HG03469 (cell line): ENCODE measurements around the gene PSME3IP1.
"Not testable (repeated sequence)": the region's sequence is repeated elsewhere in the genome, so short reads cannot be mapped to it uniquely, and the experiment has no call there.

ENCODE experiments used
- ATAC-seq: cut with Tn5 transposase; IDR thresholded peaks from one replicate; pipeline ENCODE4 v1.9.1; 2021; ENCODE audit warnings: mild to moderate bottlenecking, moderate library complexity, moderate number of reproducible peaks; ENCODE audit not compliant: unreplicated experiment

PSME3IP1 gene, protein sequence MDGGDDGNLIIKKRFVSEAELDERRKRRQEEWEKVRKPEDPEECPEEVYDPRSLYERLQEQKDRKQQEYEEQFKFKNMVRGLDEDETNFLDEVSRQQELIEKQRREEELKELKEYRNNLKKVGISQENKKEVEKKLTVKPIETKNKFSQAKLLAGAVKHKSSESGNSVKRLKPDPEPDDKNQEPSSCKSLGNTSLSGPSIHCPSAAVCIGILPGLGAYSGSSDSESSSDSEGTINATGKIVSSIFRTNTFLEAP

DNA sequence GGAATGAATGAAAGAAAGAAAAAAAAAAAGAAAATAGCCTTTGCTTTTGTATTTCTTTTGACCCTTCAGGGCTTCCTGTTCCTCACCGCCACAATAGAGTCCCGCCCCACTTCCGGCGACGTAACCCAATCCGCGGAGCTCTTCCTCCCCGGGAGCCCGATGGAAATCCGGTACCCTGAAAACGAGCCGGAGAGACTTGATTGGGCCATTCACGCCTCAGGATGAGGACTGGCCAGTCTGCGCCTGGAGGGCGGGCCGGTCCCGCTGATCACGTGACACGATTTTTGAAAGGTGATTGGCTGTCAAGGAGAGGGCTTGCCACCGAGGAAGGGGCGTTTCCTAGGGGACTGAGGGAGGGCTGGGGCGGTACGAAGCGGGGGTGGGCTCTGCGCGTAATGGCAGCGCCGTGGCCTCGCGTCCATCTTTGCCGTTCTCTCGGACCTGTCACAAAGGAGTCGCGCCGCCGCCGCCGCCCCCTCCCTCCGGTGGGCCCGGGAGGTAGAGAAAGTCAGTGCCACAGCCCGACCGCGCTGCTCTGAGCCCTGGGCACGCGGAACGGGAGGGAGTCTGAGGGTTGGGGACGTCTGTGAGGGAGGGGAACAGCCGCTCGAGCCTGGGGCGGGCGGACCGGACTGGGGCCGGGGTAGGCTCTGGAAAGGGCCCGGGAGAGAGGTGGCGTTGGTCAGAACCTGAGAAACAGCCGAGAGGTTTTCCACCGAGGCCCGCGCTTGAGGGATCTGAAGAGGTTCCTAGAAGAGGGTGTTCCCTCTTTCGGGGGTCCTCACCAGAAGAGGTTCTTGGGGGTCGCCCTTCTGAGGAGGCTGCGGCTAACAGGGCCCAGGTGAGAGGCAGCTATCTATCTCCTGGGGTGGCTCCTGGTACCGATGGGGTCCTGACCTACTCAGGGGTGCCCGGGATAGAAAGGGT lies at the start of gene PSME3IP1, which contains the start of gene RSPRY1:
Gene PSME3IP1, minus strand, starts transcription at position 95 of the 927 bp plus-strand sequence. CDS start 12,185 bp downstream, outside the sequence.
Gene RSPRY1, plus strand, starts transcription at position 385 of the 927 bp plus-strand sequence. CDS start 18,330 bp downstream, outside the sequence.
- ATAC-seq = peak; percentile 71

DNA sequence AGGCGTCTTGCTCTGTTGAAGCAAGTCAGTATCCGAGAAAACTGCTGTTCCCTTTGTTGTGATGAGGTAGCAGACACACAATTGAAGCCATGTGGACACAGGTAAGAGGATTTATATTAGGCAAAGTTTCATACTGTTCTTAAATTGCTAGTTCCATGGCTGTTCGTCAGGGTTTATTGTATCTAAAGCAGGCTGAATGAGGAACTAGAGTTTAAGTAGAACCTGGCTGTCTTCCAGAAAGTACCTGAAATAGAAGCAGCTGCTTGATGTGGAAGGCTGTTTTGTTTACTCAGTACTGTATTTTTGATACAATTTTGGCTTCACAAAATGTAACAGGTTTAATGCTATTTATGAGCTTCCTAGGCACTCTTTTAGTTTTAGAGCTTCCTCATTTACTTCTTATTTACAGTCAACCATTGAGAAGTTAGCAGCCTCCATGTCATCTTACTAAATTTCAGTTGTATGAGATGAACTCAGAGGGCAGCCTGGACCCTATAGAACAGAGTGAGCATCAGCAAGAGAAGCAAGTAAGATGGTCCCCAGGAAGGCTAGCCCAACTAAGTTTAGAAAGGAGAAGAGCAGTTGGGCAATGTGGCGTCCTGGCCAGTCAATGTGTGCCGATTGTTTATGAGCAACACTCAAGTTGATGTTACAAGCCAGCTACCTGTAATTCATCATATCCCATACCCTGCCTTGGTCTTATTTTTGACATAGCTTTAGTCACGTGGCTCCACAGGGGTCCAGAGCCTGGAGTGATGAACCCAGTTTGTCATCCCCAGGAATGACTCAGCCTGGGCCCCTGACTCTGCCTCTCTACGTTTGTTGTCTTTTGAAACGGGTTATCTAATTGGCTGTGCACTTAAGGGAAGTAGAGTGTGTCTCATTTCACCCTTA lies 49.5 kb upstream of the PSME3IP1 start:
- ATAC-seq = peak; percentile 27

DNA sequence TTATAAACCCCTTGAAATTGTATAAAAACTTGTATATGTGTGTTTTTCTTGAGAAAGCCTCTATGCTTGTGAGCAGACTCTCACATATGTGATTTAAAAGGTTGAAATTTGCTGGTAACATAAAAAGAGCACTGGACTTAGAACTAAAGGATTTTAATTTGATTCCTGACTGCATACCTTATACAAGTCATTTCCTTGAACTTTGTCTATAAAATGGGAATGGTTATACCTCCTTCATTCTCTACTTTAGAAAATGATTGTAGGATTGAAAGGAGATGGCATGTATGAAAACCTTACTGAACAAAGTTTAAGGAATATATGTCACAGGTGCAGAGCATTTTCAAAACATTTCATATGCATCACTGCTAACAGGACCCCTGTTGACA lies 48.9 kb upstream of the PSME3IP1 start:
- no peak for ATAC-seq

DNA sequence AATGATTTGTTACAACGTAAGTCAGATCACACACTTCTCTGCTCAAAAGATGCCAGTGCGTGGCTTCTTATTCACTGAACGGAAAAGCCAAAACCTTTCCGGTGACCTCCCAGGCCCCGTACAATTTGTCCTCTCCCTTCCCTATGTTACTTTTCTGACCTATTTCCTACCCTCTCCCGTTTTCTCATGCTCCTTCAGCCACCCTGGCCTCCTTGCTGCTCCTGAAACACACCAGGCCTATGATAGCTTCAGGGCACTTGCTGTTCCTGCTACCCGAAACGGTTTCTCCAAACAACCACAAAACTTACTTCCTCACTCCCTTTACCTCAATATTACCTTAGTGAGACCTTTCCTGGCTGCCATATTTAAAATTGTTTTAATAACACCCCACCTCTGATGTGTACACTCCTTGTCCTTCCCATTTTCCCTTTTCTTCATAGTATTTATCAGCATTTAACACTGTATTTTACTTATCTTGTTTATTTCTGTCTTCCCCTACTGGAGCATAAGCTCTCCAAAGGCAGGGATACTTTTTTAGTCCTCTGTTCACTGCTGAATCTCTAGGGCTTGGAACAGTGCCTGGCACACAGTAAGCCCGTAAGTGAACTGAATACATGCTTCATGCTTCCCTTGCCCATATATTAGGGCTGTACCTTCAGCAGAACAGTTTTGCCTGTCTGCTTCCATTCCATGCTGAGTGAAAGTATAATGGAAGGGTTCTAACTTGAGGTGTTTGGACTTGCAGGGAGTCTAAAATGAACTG lies 48.3 kb upstream of the PSME3IP1 start:
- ATAC-seq = no peak

DNA sequence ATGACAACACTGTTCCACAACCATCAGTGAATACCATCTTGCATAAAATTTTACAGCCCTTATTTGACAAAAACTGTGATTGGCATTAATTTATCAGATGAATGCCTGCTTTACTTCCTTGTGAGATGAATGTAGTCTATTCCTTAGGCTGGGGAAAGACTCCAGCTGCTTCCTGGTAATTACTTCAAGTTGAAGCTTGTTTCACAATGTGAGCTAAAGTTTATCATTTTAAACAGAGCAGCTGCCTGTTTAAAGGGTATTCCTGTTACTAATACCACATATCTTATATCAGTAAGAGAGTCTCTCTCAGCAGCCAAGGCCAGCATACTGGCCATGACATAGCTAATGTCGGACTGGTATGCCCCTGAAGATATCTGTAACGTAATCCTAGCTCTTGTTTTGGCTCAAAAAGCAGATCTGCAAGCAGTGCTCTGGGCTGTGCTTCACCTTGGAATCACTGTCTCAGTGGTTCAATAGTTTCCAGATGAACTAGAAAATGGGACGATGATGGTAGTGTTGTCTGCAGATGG lies 46.0 kb upstream of the PSME3IP1 start:
- no peak for ATAC-seq

DNA sequence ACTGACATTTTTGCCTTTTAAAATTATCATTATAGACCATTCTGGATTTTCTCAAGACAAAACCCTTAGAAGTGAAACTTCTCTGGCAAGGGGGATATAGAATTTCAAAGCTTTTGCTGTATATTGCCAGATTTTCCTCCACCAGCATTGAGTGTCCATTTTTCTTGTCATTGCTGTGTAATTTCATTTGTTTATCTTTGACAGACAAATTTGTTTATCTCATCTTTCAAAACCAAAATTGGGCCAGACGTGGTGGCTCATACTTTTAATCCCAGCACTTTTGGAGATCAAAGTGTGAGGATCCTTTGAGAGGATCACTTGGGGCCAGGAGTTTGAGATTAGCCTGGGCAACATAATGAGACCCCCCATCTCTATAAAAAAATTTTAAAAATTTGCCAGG lies 43.2 kb upstream of the PSME3IP1 start:
- ATAC-seq = no peak

DNA sequence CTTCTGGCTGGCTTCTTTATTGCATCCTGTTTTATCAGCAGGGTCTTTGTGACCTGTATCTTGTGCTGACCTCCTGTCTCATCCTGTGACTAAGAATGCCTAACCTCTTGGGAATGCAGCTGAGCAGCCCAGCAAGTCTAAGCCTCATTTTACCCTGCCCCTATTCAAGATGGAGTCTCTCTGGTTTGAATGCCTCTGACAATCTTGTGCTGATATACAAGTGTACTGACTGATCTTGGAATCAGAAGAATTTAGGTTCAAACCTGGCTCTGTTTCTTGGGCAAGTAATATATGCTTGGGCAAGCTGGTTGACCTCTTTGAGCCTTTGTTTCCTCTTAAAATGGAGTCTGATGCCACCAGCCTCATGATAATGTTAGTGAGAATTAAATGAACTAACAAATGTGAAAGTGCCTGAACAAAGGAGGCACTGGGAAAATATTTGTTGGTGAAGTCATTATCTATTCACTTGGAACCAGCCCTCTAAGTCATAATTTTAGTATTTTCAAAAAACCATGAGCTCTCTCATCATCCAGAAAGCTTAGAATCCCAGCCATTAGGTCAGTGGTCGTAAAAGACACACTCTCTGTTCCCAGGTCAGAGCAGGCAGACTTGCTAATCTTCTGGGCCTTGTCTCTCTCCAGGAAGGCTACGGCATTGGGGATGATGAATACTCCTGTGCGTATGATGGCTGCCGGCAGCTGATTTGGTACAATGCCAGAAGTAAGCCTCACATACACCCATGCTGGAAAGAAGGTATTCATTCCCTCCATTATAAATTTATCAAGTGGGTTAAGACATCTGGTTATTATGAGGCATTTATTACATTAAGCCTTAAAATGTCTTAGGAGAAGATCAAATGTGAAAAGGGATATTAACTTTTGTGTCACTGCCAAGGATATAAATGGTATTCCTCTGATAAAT lies 41.1 kb upstream of the PSME3IP1 start:
- no peak for ATAC-seq

DNA sequence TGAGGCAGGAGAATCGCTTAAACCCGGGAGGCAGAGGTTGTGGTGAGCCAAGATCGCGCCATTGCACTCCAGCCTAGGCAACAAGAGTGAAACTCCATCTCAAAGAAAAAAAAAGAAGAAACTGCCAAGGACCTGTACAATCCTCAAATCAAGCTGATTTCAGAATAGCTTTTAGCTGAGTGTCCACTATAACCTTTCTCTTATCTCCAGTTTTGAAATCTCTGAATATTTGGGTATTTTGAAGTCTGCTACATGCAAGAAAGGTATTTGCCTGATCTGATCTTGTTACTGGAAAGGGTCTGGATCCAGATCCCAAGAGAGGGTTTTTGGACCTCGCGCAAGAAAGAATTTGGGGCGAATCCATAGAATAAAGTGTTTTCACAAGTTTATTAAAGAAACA lies 40.1 kb upstream of the PSME3IP1 start:
- no peak for ATAC-seq

DNA sequence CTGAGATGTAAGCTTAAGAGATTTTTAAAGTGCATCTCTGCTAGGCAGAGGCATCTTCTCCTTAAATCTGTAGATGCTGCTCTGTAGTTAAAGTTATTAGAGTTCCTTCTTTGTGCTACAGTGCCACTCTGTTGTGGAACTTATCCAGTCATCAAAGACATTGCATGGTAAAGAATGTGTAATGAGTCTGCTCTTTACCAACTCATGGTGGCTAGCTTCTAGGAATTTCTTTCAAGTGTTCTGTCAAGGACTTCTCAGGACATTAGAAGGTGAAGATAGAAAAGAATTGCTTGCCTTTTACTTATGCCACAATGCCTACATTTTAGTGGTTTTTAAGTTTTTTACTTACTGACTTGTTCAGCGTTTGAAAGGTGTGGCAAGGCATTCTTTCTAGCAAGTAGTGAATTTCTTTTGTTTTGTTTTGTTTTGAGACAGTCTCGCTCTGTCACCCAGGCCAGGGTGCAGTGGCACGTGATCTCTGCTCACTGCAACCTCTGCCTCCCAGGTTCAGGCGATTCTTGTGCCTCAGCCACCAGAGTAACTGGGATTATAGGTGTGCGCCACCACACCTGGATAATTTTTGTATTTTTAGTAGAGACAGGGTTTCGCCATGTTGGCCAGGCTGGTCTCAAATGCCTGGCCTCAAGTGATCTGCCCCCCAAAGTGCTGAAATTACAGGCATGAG lies 39.0 kb upstream of the PSME3IP1 start:
- no peak for ATAC-seq

DNA sequence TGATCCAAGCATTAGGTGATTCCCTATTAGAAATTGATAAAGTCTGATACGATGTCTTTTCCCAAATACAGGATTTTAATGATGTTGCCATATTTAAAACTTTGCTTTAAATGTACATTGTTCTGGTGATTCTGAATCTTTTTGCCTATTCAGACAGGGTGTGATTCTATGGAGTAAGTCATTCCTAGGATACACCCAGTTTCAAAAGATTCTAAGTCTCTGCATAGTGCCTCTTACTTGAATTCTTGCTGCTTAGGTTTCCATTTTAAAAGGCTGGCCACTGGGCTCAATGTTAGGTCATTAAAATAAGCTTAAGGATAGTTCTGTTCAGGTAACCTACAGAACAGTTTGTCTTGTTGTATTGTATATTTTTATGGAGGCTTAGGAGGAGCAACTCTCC lies 37.2 kb upstream of the PSME3IP1 start:
- ATAC-seq = no peak

DNA sequence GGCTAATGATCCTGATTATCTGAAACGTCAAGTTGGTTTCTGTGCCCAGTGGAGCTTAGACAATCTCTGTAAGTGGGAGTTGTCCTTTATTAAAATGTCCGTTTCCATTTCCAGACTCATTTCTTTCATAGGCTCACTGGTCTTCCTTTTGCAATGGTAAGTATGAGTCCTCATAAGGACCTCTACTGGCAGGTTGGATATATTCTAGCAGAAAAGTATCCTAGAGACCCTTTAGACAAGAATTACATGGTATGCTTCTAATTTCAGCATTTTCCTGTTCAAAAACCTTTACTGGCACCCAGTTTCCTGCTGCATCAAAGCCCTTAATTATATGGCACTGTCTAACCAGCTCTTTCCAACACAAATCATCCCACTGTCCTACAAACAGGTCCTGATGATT lies 31.1 kb upstream of the PSME3IP1 start:
- no peak for ATAC-seq

DNA sequence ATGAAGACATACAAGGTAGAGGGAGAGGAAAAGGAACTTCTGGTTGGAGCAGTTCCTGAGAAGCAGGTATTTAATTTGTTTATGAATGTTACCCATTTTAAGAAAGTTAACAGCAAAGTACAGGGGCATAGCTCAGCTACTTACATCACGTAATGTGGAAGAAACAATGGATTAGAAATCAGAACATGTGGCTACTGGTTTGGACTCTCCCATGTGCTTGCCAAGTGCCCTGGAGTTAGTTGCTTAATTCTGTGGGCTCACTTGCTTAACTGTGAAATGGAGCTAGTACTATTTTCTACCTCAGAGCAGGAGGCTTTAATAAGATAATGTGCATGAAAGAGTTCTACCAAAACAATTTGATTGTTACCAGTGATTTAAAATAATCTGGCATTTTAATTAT lies 27.6 kb upstream of the PSME3IP1 start:
- ATAC-seq = no peak

DNA sequence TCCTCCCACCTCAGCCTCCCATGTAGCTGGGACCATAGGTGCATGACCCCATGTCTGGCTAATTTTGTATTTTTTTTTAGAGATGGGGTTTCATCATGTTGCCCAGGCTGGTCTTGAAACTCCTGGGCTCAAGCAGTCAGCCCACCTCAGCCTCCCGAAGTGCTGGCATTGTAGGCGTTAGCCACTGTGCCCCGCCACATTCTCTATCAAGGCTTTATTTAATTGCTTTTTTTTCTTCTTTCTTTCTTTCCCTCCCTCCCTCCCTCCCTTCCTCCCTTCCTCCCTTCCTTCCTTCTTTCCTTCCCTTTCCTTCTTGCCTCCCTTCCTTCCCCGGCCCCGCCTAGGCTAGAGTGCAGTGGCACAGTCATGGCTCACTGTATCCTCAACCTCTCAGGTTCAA lies 23.9 kb upstream of the PSME3IP1 start:
- ATAC-seq = no peak

DNA sequence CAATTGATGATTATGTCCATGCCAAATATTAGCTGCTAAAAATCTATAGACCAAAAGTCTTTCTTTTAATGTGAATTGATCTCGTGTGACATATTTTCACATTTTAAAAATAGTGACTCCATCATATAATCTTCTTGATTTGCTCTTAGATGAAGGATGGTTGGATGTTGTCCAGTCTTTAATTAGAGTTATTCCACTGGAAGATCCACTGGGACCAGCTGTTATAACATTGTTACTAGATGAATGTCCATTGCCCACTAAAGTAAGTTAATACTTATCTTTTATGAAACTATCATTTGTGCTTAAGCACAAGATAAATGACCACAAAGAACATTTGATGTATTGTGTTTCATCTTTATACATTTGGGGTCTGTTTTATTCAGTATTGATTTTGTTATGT lies 23.1 kb upstream of the PSME3IP1 start:
- ATAC-seq = no peak

DNA sequence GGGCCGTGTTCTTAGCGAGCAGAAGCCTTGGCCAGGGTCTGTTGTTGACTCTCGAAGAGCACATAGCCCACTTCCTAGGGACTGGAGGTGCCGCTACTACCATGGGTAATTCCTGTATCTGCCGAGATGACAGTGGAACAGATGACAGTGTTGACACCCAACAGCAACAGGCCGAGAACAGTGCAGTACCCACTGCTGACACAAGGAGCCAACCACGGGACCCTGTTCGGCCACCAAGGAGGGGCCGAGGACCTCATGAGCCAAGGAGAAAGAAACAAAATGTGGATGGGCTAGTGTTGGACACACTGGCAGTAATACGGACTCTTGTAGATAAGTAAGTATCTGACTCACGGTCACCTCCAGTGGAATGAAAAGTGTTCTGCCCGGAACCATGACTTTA lies 18.8 kb upstream of the PSME3IP1 start:
- no peak for ATAC-seq

DNA sequence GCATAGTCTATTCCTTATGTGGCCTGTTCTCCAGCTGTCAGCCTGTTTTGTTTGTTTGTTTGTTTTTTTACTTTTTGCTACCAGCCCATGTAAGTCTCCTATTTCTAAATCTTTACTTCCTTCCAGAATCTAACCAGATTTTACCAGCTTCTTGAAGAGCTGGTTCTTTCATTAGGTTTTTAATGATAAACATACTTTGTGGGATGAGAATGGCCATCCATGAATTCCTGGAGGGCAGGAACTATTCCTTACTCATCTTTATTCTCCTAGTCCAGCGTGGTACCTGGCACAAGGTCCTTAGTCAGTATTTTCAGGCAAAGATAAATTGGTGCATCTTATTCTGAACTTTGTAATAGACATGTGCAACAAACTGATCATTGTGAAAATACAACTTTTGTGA lies 17.6 kb upstream of the PSME3IP1 start:
- no peak for ATAC-seq

DNA sequence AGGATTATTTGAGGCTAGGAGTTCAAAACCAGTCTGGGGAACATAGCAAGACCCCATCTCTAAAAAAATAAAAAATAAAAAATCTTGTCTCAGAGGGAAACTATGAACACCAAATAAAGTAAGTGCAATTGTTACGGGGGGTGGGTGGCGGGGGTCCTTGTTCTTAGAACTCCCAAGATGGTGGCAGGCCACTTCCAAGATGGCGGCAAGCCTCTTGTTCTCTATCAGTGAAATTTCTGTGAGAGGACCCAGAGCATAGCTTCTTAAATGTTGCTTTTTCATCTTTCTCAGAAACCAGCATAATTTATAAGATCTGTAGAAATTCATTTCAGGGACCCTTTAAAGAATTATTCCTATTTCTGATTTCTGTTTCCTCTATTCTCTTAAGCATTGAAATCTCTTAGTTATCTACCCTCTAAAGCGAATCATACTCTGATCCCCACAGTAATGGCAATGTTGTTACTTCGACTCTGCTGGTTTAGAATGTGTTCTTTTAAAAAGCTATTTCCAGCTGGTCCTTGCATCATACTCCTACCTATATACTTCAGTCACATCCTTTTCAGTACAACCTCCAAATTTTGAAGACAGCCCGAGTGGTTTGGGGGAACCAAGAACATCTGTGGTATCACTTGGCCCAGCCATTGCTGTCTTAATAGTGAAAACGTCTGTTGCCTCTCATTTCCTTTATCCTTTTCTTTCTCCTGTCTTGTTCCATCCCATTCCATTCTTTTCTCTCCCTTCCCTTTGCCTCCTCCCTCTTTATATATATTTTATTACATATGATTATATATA lies 16.5 kb upstream of the PSME3IP1 start:
- no peak for ATAC-seq

DNA sequence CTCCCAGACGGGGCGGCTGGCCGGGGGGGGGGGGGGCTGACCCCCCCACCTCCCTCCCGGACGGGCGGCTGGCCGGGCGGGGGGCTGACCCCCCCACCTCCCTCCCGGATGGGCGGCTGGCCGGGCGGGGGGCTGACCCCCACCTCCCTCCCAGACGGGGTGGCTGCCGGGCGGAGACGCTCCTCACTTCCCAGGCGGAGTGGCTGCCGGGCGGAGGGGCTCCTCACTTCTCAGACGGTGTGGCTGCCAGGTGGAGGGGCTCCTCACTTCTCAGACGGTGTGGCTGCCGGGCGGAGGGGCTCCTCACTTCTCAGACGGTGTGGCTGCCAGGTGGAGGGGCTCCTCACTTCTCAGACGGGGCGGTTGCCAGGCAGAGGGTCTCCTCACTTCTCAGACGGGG lies 15.1 kb upstream of the PSME3IP1 start:
- not testable (repeated sequence) for ATAC-seq
